H9 (cell line): Measurements from ENCODE around the gene GLOD4. TPM values are rescaled to one million over a fixed set of nuclear protein-coding genes. Genes with fewer than 3 reads are reported as not detected.

Experiments
- DNase-seq: peaks from one replicate; pipeline ENCODE4 v3.0.0-alpha.2; 2017
- H2AFZ ChIP-seq: one replicate; pipeline ENCODE4 v1.6.1; 2013; ENCODE audit warnings: mild to moderate bottlenecking, low read length, control low read depth, moderate library complexity
- H2AK5ac ChIP-seq: 2 replicates; pipeline ENCODE4 v1.6.1; 2013; ENCODE audit warnings: low read length, control low read depth, mixed read lengths; ENCODE audit not compliant: insufficient read length
- H2BK120ac ChIP-seq: one replicate; pipeline ENCODE4 v1.6.1; 2013; ENCODE audit warnings: low read depth, mild to moderate bottlenecking, low read length, control low read depth, inconsistent platforms; ENCODE audit not compliant: poor library complexity, severe bottlenecking
- H2BK12ac ChIP-seq: 2 replicates; pipeline ENCODE4 v1.6.1; 2013; ENCODE audit warnings: low read length, control low read depth, mixed read lengths, low read depth; ENCODE audit not compliant: insufficient read length
- H2BK15ac ChIP-seq: 2 replicates; pipeline ENCODE4 v1.6.1; 2013; ENCODE audit warnings: low read depth, low read length, control low read depth
- H2BK20ac ChIP-seq: one replicate; pipeline ENCODE4 v1.6.1; 2013; ENCODE audit warnings: low read depth, mild to moderate bottlenecking, low read length, control low read depth, inconsistent platforms; ENCODE audit not compliant: poor library complexity, severe bottlenecking
- H2BK5ac ChIP-seq: 2 replicates; pipeline ENCODE4 v1.6.1; 2013; ENCODE audit warnings: low read length, control low read depth, mixed read lengths; ENCODE audit not compliant: insufficient read length
- H3K14ac ChIP-seq: 2 replicates; pipeline ENCODE4 v1.6.1; 2013; ENCODE audit warnings: low read length, control low read depth; ENCODE audit not compliant: insufficient read depth
- H3K18ac ChIP-seq: 2 replicates; pipeline ENCODE4 v1.6.1; 2013; ENCODE audit warnings: low read depth, mild to moderate bottlenecking, mixed read lengths, low read length, control low read depth; ENCODE audit not compliant: insufficient read length
- H3K23ac ChIP-seq: 2 replicates; pipeline ENCODE4 v1.6.1; 2013; ENCODE audit warnings: low read length, control low read depth, mixed read lengths, low read depth; ENCODE audit not compliant: insufficient read length
- H3K23me2 ChIP-seq: 2 replicates; pipeline ENCODE4 v1.6.1; 2013; ENCODE audit warnings: low read depth, mild to moderate bottlenecking, mixed read lengths, low read length, control low read depth; ENCODE audit not compliant: insufficient read length, poor library complexity, severe bottlenecking
- H3K27ac ChIP-seq: 2 replicates; pipeline ENCODE4 v1.5.1; 2013; ENCODE audit warnings: low read length, control low read depth, mixed read lengths, low read depth; ENCODE audit not compliant: insufficient read length
- H3K27me3 ChIP-seq: 2 replicates; pipeline ENCODE4 v1.6.1; 2013; ENCODE audit warnings: low read length, control low read depth, inconsistent platforms; ENCODE audit not compliant: insufficient read depth
- H3K4ac ChIP-seq: 2 replicates; pipeline ENCODE4 v1.6.1; 2013; ENCODE audit warnings: low read depth, mild to moderate bottlenecking, control low read depth, inconsistent platforms, low read length, moderate library complexity
- H3K4me1 ChIP-seq: 2 replicates; pipeline ENCODE4 v1.6.1; 2013; ENCODE audit warnings: low read length, control low read depth, inconsistent platforms; ENCODE audit not compliant: insufficient read depth
- H3K4me2 ChIP-seq: 2 replicates; pipeline ENCODE4 v1.6.1; 2013; ENCODE audit warnings: low read length, control low read depth, mixed read lengths; ENCODE audit not compliant: insufficient read length, insufficient read depth
- H3K56ac ChIP-seq: 2 replicates; pipeline ENCODE4 v1.6.1; 2013; ENCODE audit warnings: low read depth, mild to moderate bottlenecking, mixed read lengths, low read length, control low read depth; ENCODE audit not compliant: insufficient read length
- H3K79me1 ChIP-seq: 2 replicates; pipeline ENCODE4 v1.6.1; 2013; ENCODE audit warnings: low read depth, mild to moderate bottlenecking, moderate library complexity, low read length, control low read depth, inconsistent platforms; ENCODE audit not compliant: insufficient read depth, poor library complexity, severe bottlenecking
- H3K79me2 ChIP-seq: 2 replicates; pipeline ENCODE4 v1.6.1; 2013; ENCODE audit warnings: low read length, control low read depth, inconsistent platforms; ENCODE audit not compliant: insufficient read depth
- H3K9ac ChIP-seq: 2 replicates; pipeline ENCODE4 v1.6.1; 2013; ENCODE audit warnings: low read length, control low read depth, mixed read lengths; ENCODE audit not compliant: insufficient read length; ENCODE audit errors: extremely low read depth
- H3K9me3 ChIP-seq: one replicate; pipeline ENCODE4 v1.6.1; 2013; ENCODE audit warnings: low read depth, low read length, inconsistent platforms; ENCODE audit not compliant: control insufficient read depth
- H3T11ph ChIP-seq: one replicate; pipeline ENCODE4 v1.6.1; 2013; ENCODE audit warnings: mild to moderate bottlenecking, low read length, control low read depth, inconsistent platforms
- H4K20me1 ChIP-seq: one replicate; pipeline ENCODE4 v1.6.1; 2013; ENCODE audit not compliant: control insufficient read depth, insufficient read length, insufficient read depth
- H4K5ac ChIP-seq: 2 replicates; pipeline ENCODE4 v1.6.1; 2013; ENCODE audit warnings: low read depth, mild to moderate bottlenecking, mixed read lengths, low read length, control low read depth; ENCODE audit not compliant: insufficient read length
- H4K8ac ChIP-seq: replicated peaks from 2 replicates; pipeline ENCODE4 v1.6.1; 2013; ENCODE audit warnings: low read length, control low read depth, mixed read lengths, low read depth; ENCODE audit not compliant: insufficient read length
- H4K91ac ChIP-seq: 2 replicates; pipeline ENCODE4 v1.6.1; 2013; ENCODE audit warnings: low read depth, mild to moderate bottlenecking, moderate library complexity, mixed read lengths, low read length, control low read depth; ENCODE audit not compliant: insufficient read length
- H3K27ac Mint-ChIP-seq, 3 experiments: 2 replicates in 2 of 3; 3 replicates in 1 of 3; pipeline ENCODE4 v1.8.0; 2020 to 2021; ENCODE audit warnings: mixed read lengths in 3 of 3, mild to moderate bottlenecking in 1 of 3, moderate library complexity in 1 of 3
- H3K27me3 Mint-ChIP-seq: 2 replicates; pipeline ENCODE4 v1.8.0; 2021; ENCODE audit warnings: low read depth, mild to moderate bottlenecking, moderate library complexity, mixed read lengths
- H3K36me3 Mint-ChIP-seq, 3 experiments: 2 replicates in 2 of 3; 3 replicates in 1 of 3; pipeline ENCODE4 v1.8.0; 2020 to 2021; ENCODE audit warnings: low read depth in 3 of 3, mixed read lengths in 3 of 3; ENCODE audit not compliant: insufficient read depth in 1 of 3
- H3K4me1 Mint-ChIP-seq, 2 experiments: 2 replicates each; pipeline ENCODE4 v1.8.0; 2020; ENCODE audit warnings: mixed read lengths in 2 of 2
- H3K4me3 Mint-ChIP-seq, 2 experiments: 2 replicates in 1 of 2; 3 replicates in 1 of 2; pipeline ENCODE4 v1.8.0; 2020 to 2021; ENCODE audit warnings: mild to moderate bottlenecking in 2 of 2, mixed read lengths in 2 of 2, moderate library complexity in 1 of 2
- H3K9me3 Mint-ChIP-seq, 2 experiments: 2 replicates in 1 of 2; 3 replicates in 1 of 2; pipeline ENCODE4 v1.8.0; 2020; ENCODE audit warnings: mild to moderate bottlenecking in 2 of 2, mixed read lengths in 2 of 2, moderate library complexity in 1 of 2
- WGBS: extraction: QIAGEN DNeasy Blood & Tissue Kit; methylation state at CpG from one replicate; pipeline ENCODE4 v1.1.7; 2013; ENCODE audit warnings: missing lambda C conversion rate, low lambda C conversion rate, mixed read lengths; ENCODE audit not compliant: insufficient read length; ENCODE audit errors: extremely low coverage; 5-methylcytosine and 5-hydroxymethylcytosine counted together
- total RNA-seq: library from RNA; stranded (reverse); gene quantifications from 2 replicates; pipeline ENCODE4 v1.2.1, GENCODE V29; 2021
- TF ChIP-seq, protein P1 (sequence below): fragments of 200-600 bp; sonication (generic); conservative IDR thresholded peaks from 3 replicates; pipeline ENCODE4 v1.8.0; 2021; ENCODE audit warnings: antibody characterized with exemption, mild to moderate bottlenecking

GLOD4 gene
- total RNA-seq, 1 experiment from 2014 or later = 106 TPM

DNA sequence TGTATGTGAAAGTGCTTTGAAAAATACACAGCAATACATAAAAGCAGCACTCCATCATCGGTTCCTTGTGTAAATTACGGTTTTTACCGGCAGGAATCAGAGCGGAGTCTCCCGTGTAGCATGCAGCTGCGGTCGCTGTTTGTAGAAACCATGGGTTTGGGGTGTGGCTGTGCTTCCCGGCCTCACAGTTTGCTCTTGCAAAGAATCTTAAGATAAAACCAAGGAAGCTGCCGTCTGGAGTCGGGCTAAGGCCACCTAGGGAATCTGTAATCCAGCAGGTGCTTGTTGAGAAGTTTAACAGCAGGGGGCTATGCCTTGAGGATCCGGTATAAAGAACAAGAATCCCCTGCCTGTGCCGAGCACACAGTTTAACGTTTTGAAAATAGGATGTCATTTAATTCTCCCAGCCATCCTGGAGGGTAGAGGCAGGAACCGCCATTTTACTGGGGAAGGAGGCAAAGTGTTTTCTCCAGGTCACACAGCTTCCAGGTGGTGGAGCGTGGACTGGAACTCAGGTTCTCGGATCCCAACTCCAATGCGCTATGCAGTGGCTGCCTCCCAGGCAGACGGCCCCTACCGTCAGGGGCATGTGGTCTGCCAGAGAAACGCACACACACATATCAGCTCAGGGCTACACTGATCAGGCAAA is 55.7 kb downstream of the GLOD4 start:
- Mint-ChIP-seq H3K4me3 (peak overlapping the region; percentile 37 to 52; a peak in 4 of 5 replicates), H3K27me3 (peaks cover 3% of the 10 kb centered on the region), H3K4me1 (peaks cover 11 to 23% of the 10 kb centered on the region in 2 experiments), H3K9me3 (no peaks in the 10 kb centered on the region), H3K36me3 (no peaks in the 10 kb centered on the region), H3K27ac (peak overlapping the region in 2 of 3 experiments; percentile 21 to 66; a peak in 2 of 7 replicates)
- Histone ChIP-seq H2AFZ (no peak overlapping the region), H3K23me2 (no peaks in the 10 kb centered on the region), H3K9ac (no peak overlapping the region), H3K27ac (no peak overlapping the region), H3K14ac (no peak overlapping the region; the same call in 1 of the 2 replicates), H3K56ac (no peak overlapping the region), H3K18ac (peak overlapping the region; percentile 13), H4K91ac (peak overlapping the region; percentile 22), H3T11ph (no peak overlapping the region), H2BK5ac (no peak overlapping the region), H3K4me2 (peak overlapping the region; percentile 7), H3K79me2 (no peaks in the 10 kb centered on the region), H3K9me3 (no peaks in the 10 kb centered on the region), H3K23ac (no peak overlapping the region), H3K79me1 (no peaks in the 10 kb centered on the region), H2AK5ac (no peak overlapping the region), H4K5ac (no peak overlapping the region), H3K4ac (no peak overlapping the region), H2BK15ac (no peak overlapping the region), H3K4me1 (no peaks in the 10 kb centered on the region; the same call in 1 of the 2 replicates), H2BK120ac (no peak overlapping the region), H2BK20ac (no peak overlapping the region), H2BK12ac (no peak overlapping the region), H4K8ac (no peak overlapping the region), H3K27me3 (no peaks in the 10 kb centered on the region), H4K20me1 (no peaks in the 10 kb centered on the region)
- peak; percentile 56 for DNase-seq
- TF ChIP-seq, protein P1, sequence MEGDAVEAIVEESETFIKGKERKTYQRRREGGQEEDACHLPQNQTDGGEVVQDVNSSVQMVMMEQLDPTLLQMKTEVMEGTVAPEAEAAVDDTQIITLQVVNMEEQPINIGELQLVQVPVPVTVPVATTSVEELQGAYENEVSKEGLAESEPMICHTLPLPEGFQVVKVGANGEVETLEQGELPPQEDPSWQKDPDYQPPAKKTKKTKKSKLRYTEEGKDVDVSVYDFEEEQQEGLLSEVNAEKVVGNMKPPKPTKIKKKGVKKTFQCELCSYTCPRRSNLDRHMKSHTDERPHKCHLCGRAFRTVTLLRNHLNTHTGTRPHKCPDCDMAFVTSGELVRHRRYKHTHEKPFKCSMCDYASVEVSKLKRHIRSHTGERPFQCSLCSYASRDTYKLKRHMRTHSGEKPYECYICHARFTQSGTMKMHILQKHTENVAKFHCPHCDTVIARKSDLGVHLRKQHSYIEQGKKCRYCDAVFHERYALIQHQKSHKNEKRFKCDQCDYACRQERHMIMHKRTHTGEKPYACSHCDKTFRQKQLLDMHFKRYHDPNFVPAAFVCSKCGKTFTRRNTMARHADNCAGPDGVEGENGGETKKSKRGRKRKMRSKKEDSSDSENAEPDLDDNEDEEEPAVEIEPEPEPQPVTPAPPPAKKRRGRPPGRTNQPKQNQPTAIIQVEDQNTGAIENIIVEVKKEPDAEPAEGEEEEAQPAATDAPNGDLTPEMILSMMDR = no peak
- no CpG with 5 or more reads among the region's 20 CpGs for WGBS
